Stimulated activated naive CD4-positive, alpha-beta T cell (primary cell): ENCODE results near the gene CRACR2B.

Experiments used
- DNase-seq, 6 experiments: peaks; one replicate each; lab custom pipeline; 2025; lab: John Stamatoyannopoulos, UW

CRACR2B gene

GRCh38 chr11:811446-812245, 16.1 kb upstream of the CRACR2B start:
- no peak for DNase-seq

GRCh38 chr11:812390-812789, 15.3 kb upstream of the CRACR2B start:
- DNase-seq = no peak

- no peak for DNase-seq
Measured at GRCh38 chr11:813072-813455, 14.7 kb upstream of the CRACR2B start.

- no peak for DNase-seq
Measured at GRCh38 chr11:813456-814096, 14.1 kb upstream of the CRACR2B start.

GRCh38 chr11:815675-816432, 11.9 kb upstream of the CRACR2B start:
- DNase-seq = no peak

GRCh38 chr11:816433-816779, 11.3 kb upstream of the CRACR2B start:
- DNase-seq = no peak

- no peak for DNase-seq
Measured at GRCh38 chr11:818396-819128, 9.2 kb upstream of the CRACR2B start, which contains the start of gene PNPLA2. PNPLA2 (plus strand) TSS chr11:818914; CDS start chr11:819719, 805 bp downstream.

- peak; percentile 88 to 97 (median 90) for DNase-seq
Measured at GRCh38 chr11:819129-819931, 8.4 kb upstream of the CRACR2B start.

- DNase-seq = peak; percentile 86 to 95 (median 92)
Measured at GRCh38 chr11:819943-820649, 7.6 kb upstream of the CRACR2B start.

GRCh38 chr11:820655-821511, 6.8 kb upstream of the CRACR2B start:
- no peak for DNase-seq

GRCh38 chr11:821512-822371, 6.0 kb upstream of the CRACR2B start:
- DNase-seq = no peak

- no peak for DNase-seq
Measured at GRCh38 chr11:823441-824291, 4.1 kb upstream of the CRACR2B start.

GRCh38 chr11:824292-824880, 3.3 kb upstream of the CRACR2B start:
- DNase-seq = no peak

GRCh38 chr11:824942-825341, 2.8 kb upstream of the CRACR2B start:
- no peak for DNase-seq

- no peak for DNase-seq
Measured at GRCh38 chr11:825366-826226, 2.1 kb upstream of the CRACR2B start.

- DNase-seq = no peak
Measured at GRCh38 chr11:826227-826621, 1.5 kb upstream of the CRACR2B start.

GRCh38 chr11:826836-827145, 928 bp upstream of the CRACR2B start:
- no peak for DNase-seq
